GM19372 (cell line): ENCODE results near the gene FBXL17.
A peak's percentile ranks its signal among the peaks of the same experiment; 100 is the strongest.
"Not testable (repeated sequence)": the region's sequence is repeated elsewhere in the genome, so short reads cannot be mapped to it uniquely, and the experiment has no call there.

Source experiments
- ATAC-seq: cut with Tn5 transposase; IDR thresholded peaks from one replicate; pipeline ENCODE4 v1.9.1; 2021; ENCODE audit warnings: mild to moderate bottlenecking, low read depth, moderate library complexity; ENCODE audit not compliant: unreplicated experiment

FBXL17 gene

DNA sequence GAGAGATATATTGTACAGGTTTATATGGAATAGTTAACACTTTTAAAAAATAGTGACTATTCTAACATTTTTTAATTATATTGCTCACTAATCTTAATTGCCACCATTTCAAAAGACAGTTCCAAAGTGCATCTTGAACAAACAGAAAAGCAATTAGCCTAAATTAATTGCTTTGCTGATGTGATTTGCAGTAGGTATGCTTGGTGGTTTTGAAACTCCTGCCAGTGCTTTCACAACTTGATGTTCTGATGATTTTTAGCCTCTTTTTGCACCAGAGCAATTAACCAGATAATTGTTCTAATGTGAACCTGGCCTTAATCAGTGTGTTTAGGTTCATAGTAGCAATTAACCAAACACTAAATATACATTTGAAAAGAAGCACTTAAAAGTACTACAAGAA is 207.6 kb downstream of the FBXL17 start:
- no peak for ATAC-seq

DNA sequence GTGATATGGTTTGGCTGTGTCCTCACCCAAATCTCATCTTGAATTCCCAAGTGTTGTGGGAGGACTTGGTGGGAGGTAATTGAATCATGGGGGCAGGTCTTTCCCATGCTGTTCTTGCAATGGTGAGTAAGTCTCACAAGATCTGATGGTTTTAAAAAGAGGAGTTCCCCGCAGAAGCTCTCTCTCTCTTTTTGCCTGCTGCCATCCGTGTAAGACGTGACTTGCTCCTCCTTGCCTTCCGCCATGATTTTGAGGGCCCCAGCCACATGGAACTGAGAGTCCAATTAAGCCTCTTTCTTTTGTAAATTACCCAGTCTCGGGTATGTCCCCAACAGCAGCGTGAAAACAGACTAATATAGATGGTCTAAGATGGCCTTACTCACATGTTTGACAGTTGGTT is 210.1 kb downstream of the FBXL17 start:
- no peak for ATAC-seq

DNA sequence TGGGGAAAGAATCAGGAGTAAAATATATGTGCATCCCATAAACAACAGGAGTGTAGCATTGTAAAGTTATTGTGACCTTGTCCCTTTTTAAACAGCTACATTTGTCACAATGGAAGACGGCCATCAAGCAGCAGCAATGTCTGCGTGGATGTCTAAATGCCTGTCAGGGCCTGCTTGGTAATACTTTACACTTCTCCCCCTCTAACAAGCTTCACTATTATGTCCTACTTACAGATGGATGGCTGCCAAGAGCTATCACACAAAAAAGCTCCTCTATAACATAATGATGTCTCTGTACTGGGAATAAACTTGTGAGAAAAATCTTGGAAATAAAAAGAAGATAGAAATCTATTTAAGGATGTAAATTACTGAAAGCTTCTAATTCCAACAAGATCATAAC is 213.0 kb downstream of the FBXL17 start:
- no peak for ATAC-seq

DNA sequence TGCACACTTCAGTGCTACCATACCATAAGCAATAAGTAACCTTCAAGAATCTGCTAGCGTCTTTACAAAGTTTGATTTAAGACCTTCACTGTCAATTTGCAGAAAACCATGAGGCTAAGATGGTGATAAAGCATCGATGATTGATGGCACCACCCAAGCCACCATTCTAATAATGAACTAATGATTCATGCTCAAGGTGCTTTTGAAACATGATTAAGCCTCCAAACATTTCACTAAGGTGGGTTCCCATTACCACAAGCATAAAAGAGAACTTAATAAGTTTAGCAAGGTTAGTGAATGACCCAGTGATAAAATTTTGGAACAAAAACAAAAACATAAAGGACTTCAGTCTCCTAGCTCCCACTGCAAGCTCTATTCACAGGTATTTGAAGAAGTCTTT is 214.7 kb downstream of the FBXL17 start:
- ATAC-seq = no peak

DNA sequence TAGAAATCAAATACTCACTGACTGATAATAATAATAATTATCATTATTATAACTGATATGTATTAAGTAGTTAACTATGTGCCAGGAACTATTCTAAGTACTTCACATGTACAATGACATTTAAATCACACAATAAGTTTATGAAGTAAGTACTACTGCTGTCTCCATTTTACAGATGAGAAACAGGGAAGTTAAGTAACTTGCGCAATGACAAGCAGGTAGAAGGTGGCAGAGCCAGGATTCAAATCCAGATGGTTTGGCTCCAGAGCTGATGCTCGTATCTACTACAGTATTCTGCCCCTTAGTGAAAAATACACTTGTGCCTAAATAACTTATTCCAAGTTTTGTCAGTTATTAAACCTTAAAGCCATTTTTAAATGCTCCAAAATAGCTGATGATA is 217.3 kb downstream of the FBXL17 start:
- ATAC-seq = no peak

DNA sequence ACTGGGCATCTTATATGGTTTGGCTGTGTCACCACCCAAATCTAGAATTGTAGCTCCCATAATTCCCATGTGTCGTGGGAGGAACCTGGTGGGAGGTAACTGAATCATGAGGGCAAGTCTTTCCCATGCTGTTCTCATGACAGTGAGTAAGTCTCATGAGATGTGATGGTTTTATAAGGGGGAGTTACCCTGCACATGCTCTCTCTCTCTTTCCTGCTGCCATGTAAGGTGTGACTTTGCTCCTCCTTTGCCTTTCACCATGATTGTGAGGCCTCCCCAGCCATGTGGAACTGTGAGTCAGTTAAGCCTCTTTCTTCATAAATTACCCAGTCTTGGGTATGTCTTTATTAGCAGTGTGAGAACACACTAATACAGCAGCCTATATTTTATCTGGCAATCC is 229.0 kb downstream of the FBXL17 start:
- ATAC-seq = not testable (repeated sequence)

DNA sequence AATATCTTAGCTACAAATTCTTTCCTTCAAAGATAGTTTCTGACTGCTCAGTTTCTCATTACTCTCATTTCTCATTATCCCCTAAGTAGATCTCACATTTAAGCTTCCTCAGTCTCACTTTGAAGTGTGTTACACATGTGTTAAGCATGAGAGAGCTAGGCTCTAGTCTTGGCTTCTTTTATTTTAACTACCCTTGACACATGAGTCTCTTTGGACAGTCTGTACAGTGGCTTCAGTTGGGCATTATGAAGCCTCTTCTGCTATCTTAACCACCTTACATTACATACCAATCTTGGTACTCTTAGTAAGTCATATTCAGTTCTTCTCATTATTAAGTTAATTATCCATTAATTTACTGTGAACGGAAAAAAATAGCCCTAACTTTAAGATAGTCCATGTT is 232.5 kb downstream of the FBXL17 start:
- no peak for ATAC-seq

DNA sequence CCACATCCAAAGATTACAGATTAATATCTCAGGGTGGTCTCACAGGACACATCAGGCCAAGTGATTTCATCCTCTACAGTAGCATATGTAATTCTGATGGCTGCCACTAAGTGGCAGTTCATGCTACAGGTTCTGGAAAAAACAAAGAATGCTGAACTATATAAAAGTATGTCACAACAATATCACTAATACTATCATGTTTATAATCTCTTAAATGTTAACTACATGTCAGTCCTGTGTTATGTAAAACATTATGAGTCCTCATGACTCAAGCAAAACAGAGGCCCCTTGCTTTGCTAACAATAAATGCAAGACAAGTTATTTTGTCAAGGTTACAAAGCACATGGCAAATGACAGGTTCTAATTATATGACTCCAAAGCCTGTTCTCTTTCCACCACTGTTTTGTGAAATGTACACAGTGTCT is 233.2 kb downstream of the FBXL17 start:
- peak; percentile 61 for ATAC-seq

DNA sequence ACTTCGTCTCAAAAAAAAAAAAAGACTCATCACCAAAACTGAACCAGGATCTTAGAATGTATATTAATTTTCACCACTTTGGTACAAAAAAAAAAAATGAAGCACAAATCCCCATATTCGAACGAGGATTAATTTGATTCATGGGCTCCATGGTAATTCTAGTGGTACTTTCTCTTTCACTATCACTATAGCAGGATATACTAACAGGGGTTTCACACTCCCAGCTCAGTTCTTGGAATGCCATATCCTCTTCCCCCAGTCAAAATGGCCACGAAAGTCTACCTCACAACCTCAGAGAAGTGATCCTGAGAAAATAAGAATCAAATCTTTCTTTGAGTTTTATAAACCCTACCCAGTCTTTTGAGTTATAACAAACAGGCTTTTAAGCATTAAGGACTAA is 235.7 kb downstream of the FBXL17 start:
- no peak for ATAC-seq

DNA sequence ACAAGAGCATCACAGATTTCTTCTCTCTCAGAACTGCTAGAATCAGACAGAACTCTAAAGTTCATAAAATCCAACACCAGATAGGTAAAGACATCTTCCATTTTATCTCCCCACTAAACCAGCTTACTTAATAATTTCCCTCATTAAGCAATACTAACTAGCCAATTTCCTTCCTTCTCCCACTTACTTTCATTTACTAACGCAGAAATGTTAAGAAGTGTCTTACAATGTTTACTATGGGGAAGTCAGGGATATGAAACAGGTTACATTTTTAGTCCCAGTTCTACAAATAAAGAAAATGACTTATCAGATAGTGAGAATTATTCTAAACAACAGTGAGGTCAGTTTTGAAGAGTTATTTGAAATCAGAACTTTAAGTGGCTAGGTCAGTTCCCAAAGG is 236.5 kb downstream of the FBXL17 start:
- ATAC-seq = no peak

DNA sequence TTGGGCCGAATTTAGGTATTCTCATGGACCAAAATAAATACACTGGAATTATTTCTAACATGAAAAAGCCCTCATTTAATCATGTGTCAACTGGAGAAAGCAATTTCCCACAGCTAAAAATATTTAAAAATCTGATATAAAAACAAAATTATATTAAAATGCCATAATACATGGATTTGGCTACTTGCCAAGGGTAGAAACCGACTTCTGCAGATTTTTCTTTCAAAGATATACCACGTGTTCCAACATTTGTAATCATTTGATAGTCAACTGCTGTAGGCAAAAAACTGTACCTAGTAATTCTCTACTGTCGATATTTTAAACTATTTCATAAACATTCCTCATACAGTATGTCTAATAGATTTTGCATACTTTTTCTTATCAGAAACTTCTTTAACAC is 237.6 kb downstream of the FBXL17 start:
- ATAC-seq = no peak

DNA sequence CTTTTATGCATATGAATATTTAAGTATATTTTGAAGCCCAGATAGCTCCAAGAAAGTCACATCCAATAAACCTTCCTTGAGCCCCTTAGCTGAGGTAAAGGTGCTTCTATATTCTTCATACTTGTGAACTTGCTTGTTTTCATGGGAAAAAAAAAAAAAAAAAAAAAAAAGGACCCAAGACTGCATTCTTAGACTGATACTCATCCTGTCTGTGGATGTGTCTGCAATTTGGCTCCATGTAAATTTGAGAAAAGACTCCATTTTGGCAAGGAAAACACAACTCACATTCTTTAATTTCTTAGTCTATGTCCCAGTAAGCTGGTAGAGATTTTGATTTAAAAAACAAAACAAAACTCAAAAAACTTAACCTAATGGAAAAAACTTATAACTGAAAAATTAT is 238.3 kb downstream of the FBXL17 start:
- ATAC-seq = no peak

DNA sequence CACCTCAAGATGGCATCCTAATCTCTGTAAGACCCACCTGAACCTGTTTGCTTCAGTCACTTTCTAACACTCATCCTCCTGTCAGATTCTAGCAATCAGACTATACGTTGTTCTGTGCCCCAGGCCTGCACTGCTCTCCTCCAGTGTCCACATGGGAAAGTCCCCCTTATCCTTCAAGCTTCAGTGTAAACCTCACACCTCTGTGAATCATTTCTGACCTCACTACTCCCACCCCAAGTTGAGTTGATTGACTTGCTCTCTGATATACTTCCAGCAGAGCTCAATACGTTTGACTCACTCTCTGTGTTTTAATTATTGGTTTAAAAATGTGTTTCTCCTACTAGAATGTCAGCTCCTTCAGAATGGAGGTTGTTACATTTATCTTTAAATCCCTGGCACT is 240.2 kb downstream of the FBXL17 start:
- no peak for ATAC-seq

DNA sequence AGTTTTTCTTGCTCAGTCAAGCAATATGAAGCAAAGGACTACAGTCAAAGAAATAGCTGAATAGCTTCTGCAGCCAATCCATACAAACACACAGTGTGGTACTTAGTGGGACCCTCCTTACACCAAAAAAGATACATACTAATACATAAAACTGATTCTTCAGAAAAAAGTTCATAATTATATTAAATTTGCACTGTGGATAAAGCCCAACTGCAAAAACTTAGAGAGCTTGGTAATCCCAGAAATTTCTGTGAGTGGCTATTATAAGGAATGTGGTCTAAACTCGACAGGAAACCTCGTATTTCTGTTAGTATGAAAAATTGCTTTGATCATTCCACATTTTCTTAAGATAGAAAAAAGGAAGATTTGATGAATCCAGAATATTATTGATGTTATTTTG is 245.4 kb downstream of the FBXL17 start:
- ATAC-seq = no peak

DNA sequence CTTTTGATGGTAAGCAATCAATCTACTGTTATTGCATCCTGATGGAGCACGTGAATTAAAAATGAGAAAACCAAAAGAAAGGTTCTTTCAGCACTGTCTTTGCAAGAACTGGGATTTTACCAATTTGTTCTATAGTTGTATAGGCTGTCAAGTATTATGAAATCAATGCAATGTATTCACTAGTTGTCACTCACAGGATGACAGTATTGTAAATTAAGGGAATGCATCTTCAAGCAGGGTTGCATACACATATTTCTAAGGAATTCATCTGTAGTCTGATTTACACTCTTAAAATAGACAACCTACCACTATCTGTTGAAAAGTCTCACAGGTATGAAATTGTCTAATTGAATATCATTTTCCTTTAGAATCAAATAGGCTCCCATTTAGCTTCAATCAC is 252.8 kb downstream of the FBXL17 start:
- no peak for ATAC-seq

DNA sequence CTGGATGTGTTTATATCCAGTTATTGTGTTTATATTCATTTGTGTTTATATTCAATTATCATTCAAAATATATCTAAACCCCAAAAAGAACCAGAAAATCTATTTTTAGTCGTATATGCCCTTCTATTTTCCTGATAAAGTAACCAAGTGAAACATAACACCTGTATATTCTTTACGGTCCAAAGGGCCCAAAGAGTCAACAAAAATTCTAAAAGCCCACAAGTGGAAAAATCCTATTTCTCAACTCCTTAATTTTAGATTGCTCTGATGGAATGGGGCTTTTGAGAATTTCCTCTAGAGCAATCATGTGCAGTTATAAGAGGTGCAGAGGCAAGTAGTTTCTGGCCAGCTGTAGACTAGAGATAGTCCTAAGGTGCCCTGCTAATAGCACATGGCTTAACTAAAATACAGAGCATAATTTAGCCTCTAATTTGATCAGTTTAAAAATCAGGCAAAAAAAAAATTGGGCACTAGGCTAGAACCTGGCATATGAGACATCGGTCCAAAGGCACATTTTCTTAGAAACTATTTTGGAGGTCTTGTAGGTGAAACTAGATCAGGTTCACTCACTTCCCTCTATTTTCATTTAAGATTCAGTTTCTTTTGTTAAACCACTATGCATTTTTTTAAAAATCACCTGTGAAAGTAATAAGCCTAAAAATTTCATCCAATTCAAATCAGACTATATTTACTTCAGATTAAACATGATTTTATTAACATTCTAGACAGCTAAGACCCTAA is 256.0 kb downstream of the FBXL17 start:
- ATAC-seq = no peak

DNA sequence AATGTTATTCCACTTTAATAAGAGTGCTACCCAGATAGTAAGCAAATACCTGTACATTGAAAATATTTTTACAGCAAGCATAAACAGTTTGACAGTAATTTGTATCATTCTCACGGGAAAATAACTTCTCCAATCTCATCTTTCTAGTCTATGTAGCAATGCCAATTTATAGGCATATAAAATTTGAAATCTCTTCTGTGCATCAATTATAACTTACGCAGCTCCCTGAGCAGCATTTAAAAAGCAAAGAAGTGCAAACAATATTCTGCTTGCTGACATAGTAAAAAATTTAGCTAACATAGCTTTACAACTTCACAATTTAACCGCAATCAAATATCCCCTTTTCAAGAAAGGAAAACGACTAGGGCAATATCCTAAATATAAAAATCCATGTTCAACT is 257.3 kb downstream of the FBXL17 start:
- ATAC-seq = no peak

DNA sequence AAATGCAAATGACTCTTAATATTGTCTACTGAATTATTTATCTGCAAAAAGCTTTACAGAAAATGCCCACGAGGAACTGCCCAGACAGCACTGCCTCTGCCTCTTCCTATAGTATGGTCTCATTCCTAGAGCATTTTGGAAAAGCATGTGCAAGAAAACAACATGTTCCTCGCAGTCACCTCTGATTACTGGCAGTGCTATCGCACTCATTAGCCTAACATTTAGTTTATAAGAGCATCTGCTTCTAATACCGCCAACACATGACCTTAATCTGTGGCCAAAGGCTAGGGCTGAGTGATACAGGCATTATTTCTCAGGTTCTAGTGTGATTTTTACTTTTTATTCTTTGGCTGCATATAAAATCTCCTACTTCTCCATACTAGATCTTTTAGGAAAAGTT is 259.2 kb downstream of the FBXL17 start:
- no peak for ATAC-seq

DNA sequence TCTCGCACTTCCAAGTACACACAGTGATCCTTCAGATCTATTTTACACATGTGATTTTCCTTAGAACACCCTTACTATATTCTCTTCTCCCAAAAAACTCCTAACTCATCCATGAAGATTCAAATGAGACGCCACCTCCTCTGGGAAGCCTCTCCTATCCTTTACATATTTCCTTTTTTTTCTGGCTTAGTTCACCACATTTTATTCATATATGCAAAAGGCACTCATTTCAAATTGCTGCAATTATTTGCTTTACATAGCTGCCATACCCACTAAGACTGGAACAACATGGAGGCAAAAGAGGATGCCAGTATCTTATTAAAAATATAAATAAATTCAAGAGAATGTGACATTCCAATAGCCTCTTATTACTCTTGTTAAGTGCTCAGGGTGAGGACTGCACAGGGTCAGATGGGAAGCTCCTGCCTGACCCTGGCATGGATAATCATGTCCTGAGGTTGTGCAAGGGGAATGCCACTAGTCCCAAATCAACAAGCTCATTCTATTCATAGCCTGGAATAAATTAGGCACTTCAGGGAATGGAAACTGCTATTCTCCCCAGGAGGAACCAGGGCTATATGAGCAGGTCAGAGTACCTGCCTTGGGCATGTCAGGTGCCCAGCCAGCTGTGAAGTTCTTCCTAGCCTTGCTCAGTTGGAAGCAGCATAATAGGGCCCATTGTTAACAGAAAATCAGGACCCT is 262.9 kb downstream of the FBXL17 start:
- ATAC-seq = no peak

DNA sequence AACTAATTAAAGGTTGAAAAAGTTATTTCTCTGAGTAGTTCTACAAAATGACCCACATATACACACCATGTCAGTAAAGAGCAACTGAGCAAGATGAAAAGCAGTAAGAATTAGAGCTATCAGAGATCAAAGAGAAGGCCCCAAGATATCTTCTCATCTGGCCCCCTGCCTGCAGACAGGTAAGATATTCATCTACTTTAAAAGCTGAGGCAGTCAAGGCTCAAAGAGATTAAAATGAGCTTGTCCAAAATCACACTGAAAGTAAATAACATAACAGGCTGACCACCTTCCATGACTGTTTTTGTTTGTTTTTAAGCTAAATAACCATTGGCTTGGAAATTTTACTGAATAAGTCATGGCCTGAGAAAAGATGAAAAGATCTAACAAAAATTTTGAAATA is 266.2 kb downstream of the FBXL17 start:
- ATAC-seq = no peak

DNA sequence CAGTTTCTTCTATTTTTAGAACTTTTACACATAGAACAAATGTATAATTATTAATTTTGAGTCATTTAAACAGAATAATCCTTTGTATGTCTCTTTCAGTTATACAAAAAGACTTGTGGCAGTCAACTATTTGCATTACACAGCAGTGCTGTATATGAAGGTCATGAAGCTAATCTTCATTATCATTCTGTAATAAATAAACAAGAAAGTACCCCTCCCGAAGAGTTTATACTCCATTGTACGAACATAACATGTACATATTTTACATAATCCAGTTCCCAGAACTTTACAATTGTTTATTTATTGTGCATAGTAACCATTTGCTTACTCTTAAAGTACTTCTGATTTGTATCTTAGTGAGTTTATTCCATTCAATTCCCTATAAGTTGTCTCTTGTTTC is 267.9 kb downstream of the FBXL17 start:
- no peak for ATAC-seq

DNA sequence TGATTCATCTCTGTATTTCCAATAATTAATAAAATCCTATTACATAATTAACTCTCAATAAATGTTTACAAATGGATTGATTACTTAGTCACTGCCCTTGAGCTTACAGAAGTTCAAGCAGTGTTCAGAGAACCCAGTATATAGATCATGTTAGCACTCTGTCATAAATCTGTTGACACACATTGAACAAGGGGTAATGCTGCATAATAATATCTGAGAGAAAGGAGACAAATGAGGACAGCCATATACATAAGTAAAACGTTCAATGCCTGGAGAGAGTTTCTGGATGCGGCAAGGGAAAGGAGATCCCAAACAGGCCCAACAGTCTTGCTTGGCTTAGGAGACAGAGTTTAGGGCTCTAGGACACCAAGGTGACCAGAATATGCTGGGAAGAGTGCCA is 270.2 kb downstream of the FBXL17 start:
- no peak for ATAC-seq
